ENCODE measurements around the gene MMADHC.

The MMADHC gene

DNA sequence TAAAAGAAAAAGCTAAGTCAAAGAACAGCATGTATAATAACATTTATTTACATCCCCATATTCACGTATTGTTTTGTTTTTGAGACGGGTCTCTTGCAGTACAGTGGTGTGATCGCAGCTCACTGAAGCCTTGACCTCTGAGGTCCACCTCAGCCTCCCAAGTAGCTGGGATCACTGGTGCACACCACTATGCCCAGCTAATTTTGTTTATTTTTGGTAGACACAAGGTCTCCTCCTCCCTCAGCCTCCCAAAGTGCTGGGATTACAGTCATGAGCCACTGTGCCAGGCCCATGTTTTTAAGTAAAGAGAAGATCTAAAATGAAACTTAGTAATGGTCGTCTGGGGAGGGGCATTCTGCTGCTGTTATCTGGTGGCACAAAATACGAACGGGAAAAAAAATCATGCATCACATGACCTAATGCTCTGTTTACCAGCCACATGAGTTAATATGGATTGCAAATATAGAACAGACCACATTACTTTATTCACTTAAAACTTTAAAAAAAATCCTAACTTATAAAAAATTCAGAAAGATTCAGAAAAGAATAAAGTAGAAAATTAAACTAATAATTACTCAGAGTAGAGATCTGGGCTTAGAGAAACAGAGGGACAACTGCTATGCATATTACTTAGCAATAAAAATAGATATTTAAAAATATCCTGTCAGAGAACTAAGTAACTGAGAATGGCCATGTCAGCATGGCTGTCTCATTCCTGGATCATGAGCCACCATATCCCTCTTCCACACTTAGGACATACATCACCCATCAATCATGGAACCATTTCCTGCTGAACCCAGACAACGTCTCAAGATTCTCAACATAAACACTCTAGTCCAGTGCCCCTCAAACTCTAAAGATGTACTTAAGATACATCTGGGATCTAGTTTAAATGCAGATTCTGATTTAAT lies 7.3 kb downstream of the MMADHC start:
- no peak for FAIRE-seq
- TF ChIP-seq, protein P1, sequence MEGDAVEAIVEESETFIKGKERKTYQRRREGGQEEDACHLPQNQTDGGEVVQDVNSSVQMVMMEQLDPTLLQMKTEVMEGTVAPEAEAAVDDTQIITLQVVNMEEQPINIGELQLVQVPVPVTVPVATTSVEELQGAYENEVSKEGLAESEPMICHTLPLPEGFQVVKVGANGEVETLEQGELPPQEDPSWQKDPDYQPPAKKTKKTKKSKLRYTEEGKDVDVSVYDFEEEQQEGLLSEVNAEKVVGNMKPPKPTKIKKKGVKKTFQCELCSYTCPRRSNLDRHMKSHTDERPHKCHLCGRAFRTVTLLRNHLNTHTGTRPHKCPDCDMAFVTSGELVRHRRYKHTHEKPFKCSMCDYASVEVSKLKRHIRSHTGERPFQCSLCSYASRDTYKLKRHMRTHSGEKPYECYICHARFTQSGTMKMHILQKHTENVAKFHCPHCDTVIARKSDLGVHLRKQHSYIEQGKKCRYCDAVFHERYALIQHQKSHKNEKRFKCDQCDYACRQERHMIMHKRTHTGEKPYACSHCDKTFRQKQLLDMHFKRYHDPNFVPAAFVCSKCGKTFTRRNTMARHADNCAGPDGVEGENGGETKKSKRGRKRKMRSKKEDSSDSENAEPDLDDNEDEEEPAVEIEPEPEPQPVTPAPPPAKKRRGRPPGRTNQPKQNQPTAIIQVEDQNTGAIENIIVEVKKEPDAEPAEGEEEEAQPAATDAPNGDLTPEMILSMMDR (IDR thresholded peaks at IDR 0.05; ENCODE audit: insufficient read depth, missing control alignments): no peak
- DNase-seq (ENCODE audit: insufficient read length, low spot score): no peak

DNA sequence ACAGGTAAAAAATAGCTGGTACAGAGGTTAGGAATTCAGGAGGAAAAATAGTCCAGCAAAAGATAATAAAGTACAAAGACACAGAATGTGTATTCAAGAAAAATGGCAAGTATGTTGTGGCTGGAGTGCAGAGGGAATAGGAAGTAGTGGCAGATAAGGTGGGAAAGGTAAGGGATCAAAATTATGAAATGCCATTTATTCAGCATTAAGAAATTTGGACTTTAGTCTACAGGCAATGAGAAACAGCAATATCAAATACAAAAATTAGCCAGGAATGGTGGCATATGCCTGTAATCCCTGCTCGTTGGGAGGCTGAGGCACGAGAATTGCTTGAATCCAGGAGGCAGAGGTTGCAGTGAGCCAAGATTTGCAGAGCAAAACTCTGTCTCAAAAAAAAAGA lies 10.3 kb downstream of the MMADHC start:
- TF ChIP-seq, protein P1 (IDR thresholded peaks at IDR 0.05; ENCODE audit: insufficient read depth, missing control alignments): no peak
- DNase-seq (ENCODE audit: insufficient read length, low spot score) (no peak), FAIRE-seq (no peak)

DNA sequence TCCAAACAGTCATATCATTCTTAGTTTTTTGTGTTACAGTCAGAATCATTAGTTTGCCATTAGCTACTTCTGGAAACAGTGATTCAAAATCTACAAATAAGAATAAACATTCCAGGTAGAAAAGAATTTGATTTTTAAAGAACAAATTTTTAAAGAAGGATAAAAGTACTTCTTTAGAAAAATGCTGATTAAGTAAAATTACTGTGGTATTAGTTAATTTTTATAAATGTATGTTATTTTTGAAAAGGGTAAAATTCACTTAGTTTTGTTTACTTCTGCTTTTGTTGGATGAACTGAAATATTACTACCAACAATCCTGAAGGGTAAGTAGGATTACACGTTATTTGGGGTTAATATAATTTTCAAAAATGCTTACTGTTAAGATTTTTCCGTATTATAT lies 11.8 kb downstream of the MMADHC start:
- TF ChIP-seq, protein P1 (IDR thresholded peaks at IDR 0.05; ENCODE audit: insufficient read depth, missing control alignments): no peak
- DNase-seq (ENCODE audit: insufficient read length, low spot score): no peak
- FAIRE-seq: no peak

DNA sequence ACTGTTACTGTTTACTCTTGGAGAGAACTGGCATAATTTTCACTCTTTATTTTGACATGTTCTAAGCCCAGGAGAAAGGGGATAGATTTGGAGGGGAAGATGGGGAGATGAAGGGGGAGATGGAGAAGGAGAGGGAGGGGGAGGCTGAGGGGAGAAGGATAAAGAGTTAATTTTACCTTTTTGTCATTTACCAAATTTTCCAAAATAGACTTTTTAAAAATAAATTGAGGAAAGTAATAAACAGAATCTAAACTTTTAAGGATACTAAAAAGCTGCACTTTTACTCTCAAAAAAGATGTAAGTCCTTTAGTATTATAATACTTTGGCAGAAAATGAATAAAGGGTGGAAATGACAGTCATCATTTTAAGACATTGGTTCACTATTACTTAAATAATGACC lies 12.3 kb downstream of the MMADHC start:
- TF ChIP-seq, protein P1 (IDR thresholded peaks at IDR 0.05; ENCODE audit: insufficient read depth, missing control alignments): no peak
- FAIRE-seq: no peak
- no peak for DNase-seq (ENCODE audit: insufficient read length, low spot score)

DNA sequence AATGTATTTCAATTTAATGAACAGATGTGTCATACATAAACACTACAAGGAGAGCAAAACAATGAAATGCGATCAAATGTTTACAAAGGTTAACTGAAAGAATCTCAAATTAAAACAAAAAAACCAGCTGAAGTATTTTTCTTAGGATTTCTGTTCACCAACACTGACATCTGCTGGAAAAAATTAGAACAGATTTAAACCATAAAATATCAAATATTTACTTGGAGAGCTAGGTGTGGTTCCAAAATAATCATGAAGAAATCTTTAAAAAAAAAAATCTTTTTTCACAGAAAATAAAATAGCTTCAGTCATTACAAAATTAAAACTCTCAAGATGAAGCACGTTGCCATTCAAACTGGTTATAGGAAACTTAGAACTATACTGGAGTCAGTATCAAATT lies 13.8 kb downstream of the MMADHC start:
- TF ChIP-seq, protein P1 (IDR thresholded peaks at IDR 0.05; ENCODE audit: insufficient read depth, missing control alignments): peak; percentile 21
- no peak for FAIRE-seq
- DNase-seq (ENCODE audit: insufficient read length, low spot score): no peak

DNA sequence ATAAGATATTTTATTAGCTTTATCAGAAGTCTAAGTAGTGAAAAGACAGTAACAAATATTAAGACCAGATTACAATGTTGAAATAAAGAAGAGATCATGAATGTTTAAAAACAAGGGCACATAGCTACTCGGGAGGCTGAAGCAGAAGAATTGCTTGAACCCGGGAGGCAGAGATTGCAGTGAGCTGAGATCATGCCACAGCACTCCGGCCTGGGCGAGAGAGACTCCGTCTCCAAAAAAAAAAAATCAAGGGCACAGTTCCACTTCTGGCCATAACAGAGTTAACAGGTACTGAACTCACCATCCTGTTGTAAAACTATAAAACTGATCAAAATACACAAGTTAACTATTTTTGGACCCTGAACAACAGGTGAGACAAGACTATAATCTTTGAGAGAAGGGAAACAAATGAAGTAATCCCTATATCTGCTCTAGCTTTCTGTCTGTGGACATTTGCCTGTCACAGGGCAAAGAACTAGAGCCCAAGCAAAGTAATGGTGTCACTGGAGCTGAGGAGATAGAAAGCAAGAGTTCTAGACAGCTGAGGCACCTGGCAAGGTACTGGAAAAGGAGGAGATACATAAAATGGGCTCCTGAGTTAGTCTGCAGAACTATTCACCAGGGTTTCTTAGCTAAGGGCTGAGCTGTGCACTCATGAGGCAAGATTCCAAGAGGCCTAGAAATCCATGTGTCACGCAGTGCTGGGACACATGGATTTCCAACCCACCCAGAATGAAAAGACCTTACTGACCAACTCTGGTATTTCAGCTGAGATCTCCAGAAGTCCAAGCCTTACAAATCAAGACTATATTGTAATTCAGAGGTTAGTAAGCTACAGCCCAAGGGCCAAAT lies 15.2 kb downstream of the MMADHC start:
- DNase-seq (ENCODE audit: insufficient read length, low spot score): no peak
- TF ChIP-seq, protein P1 (IDR thresholded peaks at IDR 0.05; ENCODE audit: insufficient read depth, missing control alignments): no peak
- no peak for FAIRE-seq
